Fibroblast of pulmonary artery (primary cell): Measurements from ENCODE around the gene ARL4C.
"Not testable (repeated sequence)": the region's sequence is repeated elsewhere in the genome, so short reads cannot be mapped to it uniquely, and the experiment has no call there.

Experiments used
- DNase-seq: peaks from one replicate; pipeline ENCODE4 v3.0.0-alpha.2; 2010; ENCODE audit warnings: low read depth
- H3K4me3 ChIP-seq: replicated peaks from 2 replicates; pipeline ENCODE4 v1.5.1; 2011; ENCODE audit warnings: low read depth, mild to moderate bottlenecking, control low read depth, low read length, moderate library complexity
- TF ChIP-seq, protein P1 (sequence below): IDR thresholded peaks from 2 replicates; pipeline ENCODE4 v1.5.1; 2011; ENCODE audit warnings: mild to moderate bottlenecking, control low read depth, low read length, inconsistent platforms; ENCODE audit errors: missing control alignments

The ARL4C gene

DNA sequence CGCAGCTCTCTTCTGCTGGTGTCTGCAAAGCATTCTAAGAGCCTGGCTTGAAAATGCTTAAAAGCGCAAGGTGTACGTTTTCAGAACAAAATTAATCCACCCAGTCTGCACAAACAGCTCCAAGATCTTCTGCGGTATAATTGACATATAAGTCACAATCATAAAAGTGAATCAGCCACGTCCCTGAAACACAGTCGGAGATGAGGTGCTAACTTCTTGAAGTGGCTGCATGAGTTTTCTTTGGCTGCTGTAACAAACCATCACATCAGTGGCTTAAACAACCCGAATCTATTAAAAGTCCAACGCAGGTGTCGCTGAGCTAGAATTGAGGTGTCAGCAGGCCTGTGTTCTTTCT is 32.6 kb downstream of the ARL4C start:
- TF ChIP-seq, protein P1, sequence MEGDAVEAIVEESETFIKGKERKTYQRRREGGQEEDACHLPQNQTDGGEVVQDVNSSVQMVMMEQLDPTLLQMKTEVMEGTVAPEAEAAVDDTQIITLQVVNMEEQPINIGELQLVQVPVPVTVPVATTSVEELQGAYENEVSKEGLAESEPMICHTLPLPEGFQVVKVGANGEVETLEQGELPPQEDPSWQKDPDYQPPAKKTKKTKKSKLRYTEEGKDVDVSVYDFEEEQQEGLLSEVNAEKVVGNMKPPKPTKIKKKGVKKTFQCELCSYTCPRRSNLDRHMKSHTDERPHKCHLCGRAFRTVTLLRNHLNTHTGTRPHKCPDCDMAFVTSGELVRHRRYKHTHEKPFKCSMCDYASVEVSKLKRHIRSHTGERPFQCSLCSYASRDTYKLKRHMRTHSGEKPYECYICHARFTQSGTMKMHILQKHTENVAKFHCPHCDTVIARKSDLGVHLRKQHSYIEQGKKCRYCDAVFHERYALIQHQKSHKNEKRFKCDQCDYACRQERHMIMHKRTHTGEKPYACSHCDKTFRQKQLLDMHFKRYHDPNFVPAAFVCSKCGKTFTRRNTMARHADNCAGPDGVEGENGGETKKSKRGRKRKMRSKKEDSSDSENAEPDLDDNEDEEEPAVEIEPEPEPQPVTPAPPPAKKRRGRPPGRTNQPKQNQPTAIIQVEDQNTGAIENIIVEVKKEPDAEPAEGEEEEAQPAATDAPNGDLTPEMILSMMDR: no peak
- DNase-seq: no peak
- no peak overlapping the region for H3K4me3 ChIP-seq

DNA sequence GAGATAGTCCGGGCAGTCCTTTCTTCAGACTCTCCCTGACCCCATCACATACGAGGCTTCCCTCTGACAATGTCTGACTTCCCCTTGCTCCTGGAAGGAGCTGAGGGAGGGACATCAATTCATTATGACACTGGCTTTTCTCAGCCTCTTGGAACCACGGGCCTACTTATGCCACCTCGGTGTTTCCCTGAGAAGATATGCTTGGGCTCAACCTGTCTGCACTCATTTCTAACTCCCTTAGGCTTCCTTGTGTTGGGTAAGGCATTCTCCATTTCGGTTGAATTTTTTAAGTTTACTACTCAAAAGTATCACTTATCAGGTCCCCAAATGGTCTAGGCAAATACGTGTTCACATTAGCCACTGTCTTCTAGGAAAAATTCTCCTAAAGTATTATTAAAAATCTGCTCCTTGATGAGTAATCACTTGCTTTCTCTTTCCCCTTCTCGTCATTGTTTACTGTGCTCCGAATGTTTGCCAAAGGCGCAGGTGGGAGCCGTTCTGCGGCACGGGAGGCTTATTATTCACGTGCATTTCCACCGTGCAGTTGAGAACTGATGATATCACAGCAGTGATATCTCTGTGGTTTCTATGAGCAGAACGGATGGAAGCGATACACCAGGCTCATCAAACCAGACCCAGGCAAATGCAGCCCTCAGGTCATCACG is 33.1 kb downstream of the ARL4C start:
- TF ChIP-seq, protein P1: no peak

DNA sequence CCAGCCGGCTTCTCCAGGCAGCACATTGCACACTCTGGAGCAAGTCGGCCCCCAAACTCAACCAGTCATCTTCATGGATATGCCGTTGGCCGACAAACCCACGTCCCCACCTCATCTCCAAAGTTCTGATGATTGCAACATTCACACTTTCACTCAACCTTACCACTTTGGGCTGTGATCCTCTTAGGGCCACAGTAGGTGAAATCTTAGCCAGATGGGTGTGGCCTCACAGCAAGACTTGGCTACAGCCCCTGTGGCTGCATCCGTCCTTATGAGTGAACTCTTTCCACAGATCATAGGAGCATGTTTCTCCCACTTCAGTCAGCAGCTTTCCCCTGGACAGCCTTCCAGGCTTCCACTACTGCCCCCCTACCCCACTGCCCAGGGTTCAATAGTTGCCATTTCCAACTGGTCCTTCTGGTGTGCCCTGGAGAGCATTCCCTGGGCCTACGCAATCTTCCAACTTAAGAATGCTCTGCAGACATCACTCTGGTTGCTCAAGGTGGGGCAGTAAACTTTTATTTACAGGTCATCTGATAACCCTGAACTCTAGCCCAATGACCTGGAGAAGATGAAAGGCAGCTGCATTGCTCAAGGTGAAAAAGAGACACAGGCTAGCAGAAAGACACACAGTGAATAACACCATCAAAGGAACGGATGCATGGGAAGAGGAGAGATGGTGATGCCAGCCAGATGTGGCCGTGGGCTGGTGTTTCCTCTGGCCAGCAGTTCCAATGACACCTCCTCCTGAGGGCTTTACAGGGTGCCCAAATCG is 34.5 kb downstream of the ARL4C start:
- TF ChIP-seq, protein P1: no peak
- DNase-seq: no peak
- no peak overlapping the region for H3K4me3 ChIP-seq

More for the DNA sequence above, 33.1 kb downstream of the ARL4C start:
- H3K4me3 ChIP-seq: no peak overlapping the region
- no peak for DNase-seq

DNA sequence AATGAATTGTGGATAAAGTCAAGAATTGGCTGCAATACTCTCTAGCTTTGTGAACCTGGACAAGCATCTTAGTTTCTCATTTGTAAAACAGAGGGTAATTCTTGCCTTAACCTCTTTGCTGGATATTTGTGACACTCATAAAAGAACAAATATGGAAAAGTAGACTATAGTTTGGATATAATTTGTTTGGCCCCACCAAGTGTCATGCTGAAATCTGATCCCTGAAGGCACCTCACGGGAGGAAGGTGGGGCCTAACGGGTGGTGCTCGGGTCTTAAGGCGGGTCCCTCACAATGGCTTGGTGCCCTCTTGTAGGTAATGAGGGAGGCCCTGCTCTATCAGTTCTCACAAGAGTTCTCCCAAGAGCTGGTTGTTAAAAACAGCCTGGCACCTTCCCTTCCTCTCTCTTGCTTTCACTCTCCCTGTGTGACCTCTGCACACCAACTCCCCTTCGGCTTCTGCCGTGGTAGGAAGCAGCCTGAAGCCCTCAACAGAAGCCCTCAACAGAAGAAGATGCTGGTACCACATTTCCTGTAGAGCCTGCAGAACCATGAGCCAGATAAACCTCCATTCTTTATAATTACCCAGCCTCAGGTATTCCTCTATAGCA is 37.4 kb downstream of the ARL4C start:
- TF ChIP-seq, protein P1: no peak
- H3K4me3 ChIP-seq: no peak overlapping the region
- DNase-seq: no peak

DNA sequence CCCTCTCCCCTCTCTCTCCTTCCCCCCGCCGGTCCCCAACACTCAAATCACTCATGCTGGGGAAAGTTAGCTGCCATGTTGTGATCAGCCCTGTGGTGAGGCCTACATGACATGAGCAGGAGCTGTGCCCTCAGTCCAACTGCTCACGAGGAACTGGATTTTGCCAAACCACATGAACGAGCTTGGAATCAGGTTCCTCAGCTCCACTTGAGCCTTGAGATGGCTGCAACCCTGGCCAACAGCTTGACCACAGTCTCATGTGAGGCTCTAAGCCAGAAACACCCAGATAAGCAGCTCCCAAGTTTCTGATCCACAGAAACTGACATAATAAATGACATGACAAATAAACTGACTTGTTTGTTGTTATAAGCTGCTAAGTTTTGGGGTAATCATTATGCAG is 38.4 kb downstream of the ARL4C start:
- H3K4me3 ChIP-seq: no peak overlapping the region
- DNase-seq: no peak
- TF ChIP-seq, protein P1: no peak

DNA sequence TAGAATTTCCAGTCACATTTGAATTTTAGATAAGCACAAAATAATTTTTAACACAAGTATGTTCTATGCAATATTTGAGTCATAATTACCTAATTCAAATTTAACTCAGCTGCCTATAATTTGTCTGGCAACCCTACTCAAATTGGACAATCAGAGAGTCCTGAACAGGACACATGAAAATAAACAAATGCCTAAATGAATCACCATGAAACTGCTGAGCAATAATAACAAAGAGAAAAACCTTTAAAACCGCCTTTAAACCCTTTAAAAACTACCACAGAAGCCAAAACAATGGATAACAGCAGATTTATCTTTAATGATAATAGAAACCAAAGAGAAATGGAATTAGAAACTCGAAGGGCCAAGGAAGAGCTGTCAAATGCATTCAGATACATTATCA is 39.5 kb downstream of the ARL4C start:
- no peak for DNase-seq
- TF ChIP-seq, protein P1: no peak
- no peak overlapping the region for H3K4me3 ChIP-seq

DNA sequence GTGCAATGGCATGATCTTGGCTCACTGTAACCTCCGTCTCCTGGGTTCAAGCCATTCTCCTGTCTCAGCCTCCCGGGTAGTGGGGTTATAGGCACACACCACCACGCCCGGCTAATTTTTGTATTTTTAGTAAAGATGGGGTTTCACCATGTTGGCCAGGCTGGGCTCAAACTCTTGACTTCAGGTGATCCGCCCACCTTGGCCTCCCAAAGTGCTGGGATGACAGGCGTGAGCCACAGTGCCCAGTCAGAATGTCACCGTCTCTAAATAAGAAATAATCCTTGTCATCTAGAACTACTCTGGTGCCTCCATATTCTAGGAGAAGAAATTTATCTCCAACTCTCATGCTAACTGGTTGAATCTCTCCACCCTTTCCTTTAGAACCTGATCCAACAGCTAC is 41.6 kb downstream of the ARL4C start:
- not testable (repeated sequence) for DNase-seq, H3K4me3 ChIP-seq
